ENCODE data around the gene ADORA2A.
"Not testable (repeated sequence)": the region's sequence is repeated elsewhere in the genome, so short reads cannot be mapped to it uniquely, and the experiment has no call there.

ADORA2A gene

GRCh38 chr22:24455751-24456426, 28.5 kb downstream of the ADORA2A start:
- no peak for DNase-seq

DNA sequence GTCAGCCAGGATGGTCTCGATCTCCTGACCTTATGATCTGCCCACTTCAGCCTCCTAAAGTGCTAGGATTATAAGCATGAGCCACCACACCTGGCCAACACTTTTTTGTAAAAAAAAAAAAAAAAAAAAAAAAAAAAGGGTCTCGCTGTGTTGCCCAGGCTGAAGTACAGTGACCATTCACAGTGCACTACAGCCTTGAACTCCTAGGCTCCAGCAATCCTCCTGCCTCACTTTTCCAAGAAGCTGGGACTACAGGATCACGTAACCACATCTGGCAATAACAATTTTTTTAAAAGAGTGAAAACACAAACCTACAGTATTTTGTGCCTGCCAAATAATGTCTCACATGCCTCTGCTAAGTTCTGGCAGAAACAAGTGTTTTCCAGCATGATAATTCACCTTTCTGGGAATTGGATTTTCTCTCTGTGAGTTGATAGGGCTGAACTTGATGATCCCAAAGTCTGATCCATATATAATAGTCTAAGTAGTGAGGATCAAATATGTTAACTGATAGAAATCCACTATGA, 30.6 kb downstream of the ADORA2A start:
- DNase-seq: no peak

DNA sequence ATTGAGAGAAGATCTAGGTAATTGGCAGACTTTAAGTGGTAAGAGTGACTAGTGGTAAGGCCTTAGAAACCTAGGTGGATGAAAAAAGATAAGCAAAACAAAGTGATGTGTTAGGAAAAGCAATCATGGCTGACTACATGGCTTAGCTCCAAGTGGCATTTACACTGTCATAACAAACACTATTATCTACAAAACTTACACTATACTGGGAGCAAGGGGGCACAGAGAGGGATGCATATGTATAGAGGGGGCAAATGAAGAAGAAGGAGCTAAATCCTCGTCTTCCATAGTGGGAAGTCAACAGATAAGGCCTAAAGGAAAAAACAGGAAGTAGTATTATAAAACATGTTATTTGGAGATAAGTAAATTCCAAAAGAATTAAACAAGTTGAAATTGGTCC, 32.5 kb downstream of the ADORA2A start:
- DNase-seq: no peak

DNA sequence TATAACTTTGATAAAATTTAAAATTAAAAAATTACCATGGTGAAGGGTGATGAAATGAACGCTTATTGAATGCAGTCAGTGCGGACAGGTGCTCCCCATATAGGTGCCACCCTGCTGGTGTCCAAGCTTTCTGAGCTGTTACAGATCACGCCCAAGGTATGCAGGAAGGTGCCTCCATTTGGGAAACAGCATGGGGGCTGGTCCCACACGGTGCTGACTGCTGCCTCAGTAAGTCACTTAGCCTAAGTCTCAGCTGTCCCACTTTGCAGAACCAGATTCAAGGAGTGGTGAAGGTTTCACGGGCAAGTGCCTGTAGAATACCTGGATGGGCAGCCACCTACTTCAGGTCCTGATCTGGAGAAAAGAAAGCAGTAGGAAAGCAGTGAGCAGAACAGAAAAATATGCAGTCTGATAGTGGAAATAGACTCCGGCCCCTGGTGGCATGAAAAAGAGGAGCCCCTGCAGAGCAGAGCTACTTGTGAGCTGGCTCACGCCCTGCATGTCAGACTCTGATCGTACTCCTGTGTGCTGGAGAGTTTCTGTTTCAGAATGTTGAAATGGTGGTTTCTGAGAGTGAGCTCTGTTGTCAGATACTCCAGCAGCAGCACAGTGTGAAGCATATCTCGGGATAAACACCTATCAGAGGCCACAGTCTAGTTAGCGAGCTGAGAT, 33.2 kb downstream of the ADORA2A start:
- no peak for DNase-seq

DNA sequence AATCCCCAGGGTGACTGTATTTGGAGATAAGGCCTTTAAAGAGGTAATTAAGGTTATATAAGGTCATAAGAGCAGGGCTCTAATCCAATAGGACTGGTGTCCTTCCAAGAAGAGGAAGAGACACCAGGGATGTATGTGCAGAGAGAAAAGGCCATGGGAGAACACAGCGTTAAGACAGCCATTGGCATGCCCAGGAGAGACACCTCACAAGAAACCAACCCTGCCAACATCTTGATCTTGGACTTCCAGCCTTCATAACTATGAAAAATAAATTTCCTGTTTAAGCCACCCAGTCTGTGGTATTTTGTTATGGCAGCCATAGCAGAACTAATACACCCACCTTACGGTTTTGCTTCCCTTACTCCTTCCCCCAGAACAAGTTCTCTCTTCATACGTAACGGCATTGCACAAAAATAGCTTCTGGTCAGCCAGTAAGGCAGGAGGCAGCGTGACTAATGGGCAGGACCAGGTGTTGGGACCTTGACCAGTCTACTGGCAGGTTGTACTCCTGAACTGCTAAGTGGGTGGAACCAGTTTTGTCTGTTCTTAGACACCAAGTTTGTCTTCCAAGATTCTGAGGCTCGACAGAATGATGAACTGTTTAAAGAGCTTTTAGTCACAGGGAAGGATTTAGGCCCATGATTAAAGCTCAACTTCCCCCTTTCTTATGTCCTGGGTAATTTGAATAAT, 35.8 kb downstream of the ADORA2A start:
- no peak for DNase-seq

DNA sequence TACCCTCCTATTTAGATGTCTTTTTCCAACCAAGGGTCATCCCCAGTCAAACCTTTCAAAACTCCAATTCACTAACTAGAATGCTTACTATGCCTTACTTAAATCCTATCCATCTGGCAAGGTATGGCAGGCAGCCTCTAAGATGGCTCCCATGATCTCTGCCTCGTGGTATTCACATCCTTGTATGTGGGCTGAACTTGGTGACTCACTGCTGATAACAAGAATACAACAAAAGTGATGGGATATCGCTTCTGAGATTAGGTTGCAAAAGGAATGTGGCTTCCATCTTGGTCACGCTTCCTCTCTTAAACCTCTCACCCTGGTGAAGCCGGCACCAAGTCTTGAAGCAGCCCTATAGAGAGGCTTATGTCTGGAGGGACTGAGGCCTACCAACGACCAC, 38.2 kb downstream of the ADORA2A start:
- DNase-seq: no peak

DNA sequence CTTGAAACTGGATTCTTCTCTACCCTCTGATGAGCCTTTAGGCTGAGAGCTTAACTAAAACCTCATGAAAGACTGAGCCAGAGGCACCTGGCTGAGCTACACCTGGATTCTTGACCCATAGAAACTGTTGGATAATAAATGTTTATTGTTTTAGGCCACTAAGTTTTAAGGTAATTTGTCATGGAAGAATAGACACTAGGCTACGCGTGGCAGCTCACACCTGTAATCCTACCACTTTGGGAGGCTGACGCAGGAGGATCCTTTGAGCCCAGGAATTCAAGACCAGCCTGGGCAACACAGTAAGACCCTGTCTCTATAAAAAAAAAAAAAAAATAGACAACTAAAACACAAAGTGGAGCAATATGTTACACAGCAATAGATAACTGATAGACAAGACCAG, 38.6 kb downstream of the ADORA2A start:
- no peak for DNase-seq

DNA sequence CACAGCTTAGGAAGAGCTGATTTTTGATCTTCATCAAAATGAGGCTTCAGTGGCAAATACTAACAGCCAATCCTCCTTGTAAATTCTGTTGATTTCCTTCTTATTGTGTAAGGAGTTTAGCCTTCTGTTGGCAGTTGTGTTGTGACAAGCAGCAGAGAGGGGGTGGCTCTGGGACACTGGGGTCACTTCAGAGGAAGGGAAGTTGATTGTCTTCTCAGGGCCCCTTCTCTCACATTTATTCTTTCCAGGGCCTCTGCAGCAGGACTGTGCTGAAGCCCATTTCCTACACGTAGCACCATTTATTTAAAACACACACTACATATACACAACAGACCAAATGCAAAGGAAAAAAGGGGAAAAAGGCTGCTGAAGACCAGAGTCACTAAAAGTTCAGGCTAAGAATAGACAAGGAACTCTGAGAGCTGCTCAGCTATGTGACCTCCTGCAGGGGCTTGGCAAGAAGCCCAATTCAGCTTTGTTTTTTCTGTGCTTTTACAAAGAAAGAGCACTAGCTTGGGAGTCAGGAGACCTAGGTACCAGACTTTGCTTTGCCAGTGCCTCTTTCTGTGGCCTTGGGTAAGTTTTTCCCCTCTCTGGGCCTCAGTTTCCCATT, 39.4 kb downstream of the ADORA2A start:
- DNase-seq: no peak

DNA sequence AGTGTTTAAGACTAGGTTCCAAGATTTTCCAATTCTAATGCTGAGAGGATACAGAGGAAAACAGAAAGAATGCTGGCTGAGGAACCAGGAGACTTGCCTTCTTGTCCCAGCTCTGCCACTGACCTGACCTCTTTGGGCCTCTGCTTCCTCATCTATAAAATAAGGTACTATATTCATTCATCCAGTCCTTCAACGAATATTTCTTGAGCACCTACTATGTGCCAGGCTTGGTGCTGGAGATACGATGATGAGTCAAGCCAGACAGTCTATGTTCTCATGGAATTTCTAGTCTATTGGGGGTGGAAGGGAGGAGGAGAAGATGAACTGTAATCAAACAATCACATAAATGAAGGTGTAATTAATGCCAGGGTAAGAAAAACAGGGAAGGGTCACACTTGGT, 39.9 kb downstream of the ADORA2A start:
- no peak for DNase-seq

DNA sequence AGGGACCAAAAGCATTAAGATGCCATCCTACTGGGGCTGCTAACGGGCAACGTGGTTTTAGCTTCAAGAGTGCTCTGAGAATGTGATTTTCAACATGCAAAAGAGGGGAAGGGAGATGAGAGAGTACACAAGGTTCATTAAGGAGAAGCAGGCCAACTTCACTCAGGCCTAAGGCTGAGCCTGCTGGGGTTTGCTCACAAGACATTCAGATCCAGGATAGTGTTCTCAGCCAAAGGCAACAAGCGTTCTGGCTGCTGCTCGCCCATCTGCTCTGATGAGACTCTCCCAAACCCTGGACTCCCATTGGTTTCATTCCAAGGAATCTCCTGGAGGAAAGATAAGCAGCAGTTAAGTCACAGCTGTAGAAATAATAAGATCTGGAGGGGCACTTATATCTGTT, 44.2 kb downstream of the ADORA2A start:
- DNase-seq: no peak

DNA sequence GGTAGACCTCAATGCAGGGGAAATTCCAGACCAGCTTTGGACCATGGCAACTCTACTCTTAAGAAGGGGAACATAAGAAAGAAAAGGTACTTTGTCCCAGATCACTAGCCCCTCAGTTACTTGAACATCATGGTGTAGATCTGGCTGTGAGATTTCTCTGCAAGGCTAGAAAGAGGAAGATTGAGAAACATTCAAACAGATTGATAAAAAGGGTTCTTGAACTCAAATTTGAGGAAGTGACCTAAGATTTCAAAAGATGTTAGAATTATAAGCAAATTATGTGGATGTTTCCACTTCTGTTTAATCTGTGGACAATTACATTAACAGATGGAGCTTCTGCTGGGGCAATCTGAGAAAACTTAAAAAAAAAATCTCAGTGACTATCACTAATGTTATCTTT, 45.9 kb downstream of the ADORA2A start:
- no peak for DNase-seq

DNA sequence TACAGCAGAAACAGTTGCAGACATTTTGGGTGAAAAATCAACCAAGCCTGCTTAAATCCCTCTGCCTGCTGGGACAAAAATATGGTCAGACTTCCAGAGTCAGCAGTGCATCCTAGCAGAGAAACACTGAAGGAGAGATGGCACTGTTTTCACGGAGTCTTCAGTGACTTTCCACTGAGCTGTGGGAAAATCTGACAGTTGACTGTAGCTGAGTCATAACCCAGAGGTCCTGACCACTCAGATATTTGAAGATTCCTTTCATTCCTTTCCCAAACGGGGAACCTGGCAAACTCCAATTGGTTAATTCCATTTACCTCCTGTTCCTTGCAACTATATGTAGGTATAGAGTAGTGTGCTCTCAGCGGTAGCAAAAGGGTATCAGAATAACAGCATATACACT, 46.8 kb downstream of the ADORA2A start:
- no peak for DNase-seq

DNA sequence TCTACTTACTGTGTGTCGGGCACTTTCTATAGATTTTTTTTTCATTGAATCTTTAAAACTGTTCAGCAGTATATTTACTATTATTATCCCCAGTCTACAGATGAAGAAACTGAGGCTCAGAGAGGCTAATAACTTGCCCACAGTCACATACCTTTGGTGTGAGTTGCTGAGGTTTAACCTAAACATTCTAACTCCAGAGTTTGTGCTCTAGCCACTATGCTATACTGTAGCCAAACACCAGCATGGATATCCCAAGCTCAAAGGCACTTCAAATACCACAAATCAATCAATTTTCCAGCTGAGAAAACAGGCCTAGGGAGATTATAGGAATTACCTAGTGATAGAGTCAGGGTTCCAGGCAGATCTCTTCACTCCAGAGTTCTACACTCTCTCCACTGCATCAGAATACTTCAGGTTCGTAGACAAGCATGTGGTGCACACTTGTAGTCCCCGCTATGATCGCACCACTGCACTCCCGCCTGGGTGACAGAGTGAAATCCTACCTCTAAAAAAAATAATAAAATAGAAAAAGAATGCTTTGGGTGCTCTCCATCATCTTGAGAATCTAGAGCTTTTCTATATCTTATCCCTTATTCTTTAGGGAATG, 47.4 kb downstream of the ADORA2A start:
- no peak for DNase-seq

- no peak for DNase-seq
Observed at GRCh38 chr22:24481641-24482040, 54.2 kb downstream of the ADORA2A start.

GRCh38 chr22:24482575-24482974, 55.2 kb downstream of the ADORA2A start:
- no peak for DNase-seq

DNA sequence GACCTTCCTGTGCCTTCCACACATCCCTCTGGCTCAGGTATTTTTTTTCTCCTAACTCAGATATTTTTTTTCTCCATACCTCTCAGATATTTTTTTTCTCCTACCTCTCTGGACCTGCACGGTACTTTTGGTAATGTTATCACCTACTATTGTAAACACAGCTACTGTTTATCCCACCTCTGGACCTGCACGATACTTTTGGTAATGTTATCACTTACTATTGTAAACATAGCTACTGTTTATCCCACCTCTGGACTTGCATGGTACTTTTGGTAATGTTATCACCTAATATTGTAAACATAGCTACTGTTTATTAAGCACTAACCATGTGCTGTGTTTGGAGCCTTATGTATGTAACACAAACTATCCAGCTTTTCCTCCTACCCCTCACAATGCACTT, 55.6 kb downstream of the ADORA2A start:
- DNase-seq: no peak

- no peak for DNase-seq
Observed at GRCh38 chr22:24483976-24484545, 56.7 kb downstream of the ADORA2A start.

DNA sequence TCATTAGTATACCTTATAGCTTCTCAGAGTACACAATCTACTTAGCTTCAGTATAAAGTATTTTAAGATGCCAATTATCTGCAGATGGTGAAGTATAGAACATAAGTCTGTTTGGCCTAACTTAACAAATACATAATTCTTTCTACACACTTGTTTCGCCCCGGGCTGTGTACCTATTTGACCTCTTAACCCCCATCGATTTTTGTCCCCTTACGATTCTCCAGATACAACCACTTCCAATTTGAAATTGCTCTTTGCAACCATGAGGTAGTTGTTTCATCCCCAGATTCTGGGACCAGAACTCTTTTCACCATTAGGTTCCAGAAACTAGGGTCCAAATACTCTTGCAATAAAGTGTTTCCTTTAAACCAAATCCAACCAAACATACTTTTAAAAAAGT, 57.8 kb downstream of the ADORA2A start:
- DNase-seq: no peak

GRCh38 chr22:24485608-24486007, 58.2 kb downstream of the ADORA2A start:
- DNase-seq: no peak

GRCh38 chr22:24486501-24486921, 59.1 kb downstream of the ADORA2A start:
- peak; percentile 33 for DNase-seq

GRCh38 chr22:24489011-24489410, 61.6 kb downstream of the ADORA2A start:
- no peak for DNase-seq

DNA sequence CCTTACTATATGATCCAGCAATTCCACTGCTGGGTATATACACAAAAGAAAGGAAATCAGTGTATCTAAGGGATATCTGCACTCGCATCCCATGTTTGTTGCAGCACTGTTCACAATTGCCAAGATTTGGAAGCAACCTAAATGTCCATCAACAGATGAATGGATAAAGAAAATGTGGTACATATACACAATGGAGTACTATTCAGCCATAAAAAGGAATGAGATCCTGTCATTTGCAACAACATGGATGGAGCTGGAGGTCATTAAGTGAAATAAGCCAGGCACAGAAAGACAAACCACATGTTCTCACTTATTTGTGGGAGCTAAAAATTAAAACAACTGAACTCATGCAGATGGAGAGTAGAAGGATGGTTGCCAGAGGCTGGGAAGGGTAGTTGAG, 62.0 kb downstream of the ADORA2A start:
- not testable (repeated sequence) for DNase-seq

Data from stimulated activated CD4-positive, alpha-beta T cell treated with anti-CD3 and anti-CD28 coated beads, Interleukin-4, amount 100 ng/mL, for 24 hours (primary cell).